NCI-H82 treated with DMSO at 0.1 percent for 48 hours (cell line): ENCODE measurements around the gene PDZRN3.
A peak's percentile ranks its signal among the peaks of the same experiment; 100 is the strongest.

Experiments
- DNase-seq: peaks from one replicate; lab custom pipeline; 2025; ENCODE audit not compliant: unreplicated experiment; lab: John Stamatoyannopoulos, UW

Gene PDZRN3

GRCh38 chr3:73525591-73525990, 99.2 kb downstream of the PDZRN3 start:
- DNase-seq, result no peak

DNA sequence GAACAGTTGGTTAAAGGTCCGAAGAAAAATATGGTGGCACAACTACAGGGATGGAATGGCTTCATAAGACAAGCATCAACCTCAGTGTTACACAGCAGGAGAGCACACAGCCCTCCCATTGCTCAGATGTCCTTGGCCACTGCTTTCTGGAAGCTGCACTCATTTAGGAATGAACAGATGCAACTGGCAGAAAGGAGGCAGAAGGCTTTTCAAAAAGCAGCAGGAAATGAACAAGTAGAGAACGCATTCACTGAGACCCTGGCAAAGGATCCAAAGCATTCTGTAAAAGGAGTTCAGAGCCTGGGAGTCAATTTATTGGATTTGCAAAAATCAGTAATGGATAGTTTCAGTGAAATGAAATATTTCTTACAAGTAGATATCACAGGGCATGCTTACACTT, 101.1 kb downstream of the PDZRN3 start:
- no peak for DNase-seq

DNA sequence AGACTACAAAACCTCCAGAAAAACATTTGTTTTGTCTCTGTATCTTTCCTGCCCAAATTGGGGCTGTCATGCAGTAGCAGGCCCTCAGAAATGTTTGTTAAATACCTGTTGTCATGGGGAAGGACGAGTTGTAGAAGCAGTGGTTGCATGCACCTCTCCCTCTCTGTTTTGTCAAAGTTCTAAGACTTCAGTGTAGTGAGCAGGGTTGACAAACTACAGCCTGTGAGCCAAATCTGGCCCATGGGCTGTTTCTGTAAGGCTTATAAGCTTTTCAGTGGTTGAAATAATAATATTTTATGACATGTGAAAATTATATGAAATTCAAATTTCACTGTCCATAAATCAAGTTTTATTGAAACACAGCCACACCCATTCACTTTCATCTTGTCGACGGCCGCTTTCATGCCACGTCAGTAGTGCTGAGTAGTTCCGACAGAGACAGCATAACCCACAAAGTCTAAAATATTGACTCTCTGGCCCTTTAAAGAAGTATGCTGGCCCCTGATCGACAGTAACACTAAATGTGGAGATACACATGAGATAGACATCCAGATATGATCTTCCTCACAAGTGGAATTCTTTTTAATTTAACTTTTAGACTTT, 102.9 kb downstream of the PDZRN3 start:
- DNase-seq, result no peak

- peak; percentile 60 for DNase-seq
Measured at GRCh38 chr3:73520931-73521461, 103.7 kb downstream of the PDZRN3 start.

- DNase-seq, result no peak
Measured at GRCh38 chr3:73516631-73517030, 108.1 kb downstream of the PDZRN3 start.

GRCh38 chr3:73513260-73513659, 111.5 kb downstream of the PDZRN3 start:
- no peak for DNase-seq

- DNase-seq, result no peak
Measured at GRCh38 chr3:73511571-73512525, 112.9 kb downstream of the PDZRN3 start.

DNA sequence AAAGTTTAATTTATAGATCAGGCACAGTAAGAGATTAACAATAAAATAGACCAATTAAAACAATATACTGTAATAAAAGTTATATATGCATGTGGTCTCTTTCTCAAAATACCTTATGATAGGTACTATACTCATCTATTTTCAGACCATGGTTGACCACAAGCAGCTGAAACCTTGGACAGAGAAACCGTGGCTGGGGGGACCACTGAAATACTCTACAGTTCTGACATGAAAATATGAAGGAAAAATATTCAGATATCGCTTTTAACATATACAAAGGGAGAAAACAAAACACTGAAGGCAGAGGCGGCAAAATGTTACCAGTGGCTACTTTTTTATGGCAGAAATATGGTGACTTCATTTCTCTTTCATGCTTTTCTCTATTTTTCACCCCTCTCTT, 114.0 kb downstream of the PDZRN3 start:
- DNase-seq, result no peak

GRCh38 chr3:73510334-73510733, 114.4 kb downstream of the PDZRN3 start:
- DNase-seq, result no peak

DNA sequence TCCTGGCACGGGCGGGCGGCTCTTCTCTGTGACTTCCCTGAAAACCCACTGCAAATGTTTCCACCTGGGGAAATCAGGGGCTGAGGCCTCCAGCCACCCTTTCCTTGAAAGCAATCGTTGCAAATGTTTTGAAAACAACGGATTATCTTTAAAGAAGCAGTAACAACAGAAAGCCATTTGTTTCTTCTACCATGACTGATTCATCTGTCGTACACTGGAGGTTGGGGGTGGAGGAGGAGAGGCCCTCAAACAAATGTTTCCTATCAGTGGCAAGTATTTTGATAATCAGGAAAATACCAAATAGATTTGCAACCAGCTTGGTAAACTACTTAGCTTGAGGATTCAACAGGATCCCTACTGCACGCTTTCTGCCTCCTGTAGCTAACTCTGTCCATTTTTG, 114.9 kb downstream of the PDZRN3 start:
- DNase-seq, result no peak

DNA sequence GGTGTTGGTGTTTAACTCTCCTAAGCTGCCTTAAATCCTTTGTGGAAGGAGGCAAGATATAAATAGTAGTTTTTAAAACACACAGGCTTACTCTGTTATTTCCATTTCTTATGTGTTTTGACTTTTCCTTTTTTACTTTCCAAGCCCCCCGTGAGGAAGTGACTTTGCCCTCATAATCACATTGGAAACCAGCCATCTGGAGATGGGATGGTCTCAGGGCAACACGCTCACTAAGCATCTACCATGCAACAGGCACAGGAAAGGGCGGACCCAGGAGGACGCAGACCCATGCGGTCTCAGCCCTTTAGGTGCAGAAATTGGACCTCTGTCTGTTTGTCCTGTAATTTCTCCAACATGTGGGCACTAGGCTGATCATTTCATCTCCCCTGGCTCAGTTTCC, 115.7 kb downstream of the PDZRN3 start:
- no peak for DNase-seq

GRCh38 chr3:73508330-73508954, 116.3 kb downstream of the PDZRN3 start:
- peak; percentile 63 for DNase-seq

GRCh38 chr3:73504852-73505251, 119.9 kb downstream of the PDZRN3 start:
- DNase-seq, result no peak

- no peak for DNase-seq
Measured at GRCh38 chr3:73504239-73504638, 120.5 kb downstream of the PDZRN3 start.

DNA sequence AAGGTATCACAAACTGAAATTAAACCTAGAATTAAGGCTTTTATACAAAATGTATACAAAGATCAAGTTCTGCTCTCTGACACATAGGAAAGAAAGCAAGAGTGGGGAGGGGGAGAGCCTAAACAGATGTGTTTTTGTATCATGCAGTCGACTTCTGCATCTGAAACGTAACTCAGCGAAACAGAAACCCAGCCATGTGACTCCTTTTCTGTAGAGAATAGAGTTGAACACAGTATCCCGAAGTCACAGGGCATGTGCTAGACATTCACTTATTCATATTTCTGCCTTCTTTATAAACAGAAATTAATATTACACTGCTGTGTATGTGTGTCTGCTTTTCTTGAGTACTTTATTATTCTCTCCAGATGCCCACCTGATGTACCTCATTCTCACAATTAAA, 121.0 kb downstream of the PDZRN3 start:
- DNase-seq, result no peak

- peak; percentile 66 for DNase-seq
Measured at GRCh38 chr3:73502609-73503583, 121.8 kb downstream of the PDZRN3 start.

- DNase-seq, result peak; percentile 88
Measured at GRCh38 chr3:73500321-73500720, 124.4 kb downstream of the PDZRN3 start.

DNA sequence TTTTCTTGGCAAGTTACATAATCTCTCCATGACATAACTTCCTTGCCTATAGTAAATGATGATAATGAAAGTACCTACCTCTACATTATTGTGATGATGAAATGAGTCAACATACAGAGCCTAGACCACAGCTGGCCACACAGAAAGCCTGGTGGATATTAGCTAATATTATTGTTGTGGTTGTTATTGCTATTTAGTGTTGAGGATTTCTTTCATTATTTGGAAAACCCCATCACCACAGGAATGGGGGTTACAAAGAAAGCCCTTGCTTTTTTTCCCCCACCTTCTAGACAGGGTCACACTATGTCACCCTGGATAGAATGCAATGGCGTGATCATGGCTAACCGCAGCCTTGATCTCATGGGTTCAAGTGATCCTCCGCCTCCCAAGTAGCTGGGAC, 125.0 kb downstream of the PDZRN3 start:
- no peak for DNase-seq

GRCh38 chr3:73498764-73499622, 125.7 kb downstream of the PDZRN3 start:
- DNase-seq, result no peak
